Natural killer cell (primary cell): ENCODE measurements around the gene SCN2A. TPM values are rescaled to one million over a fixed set of nuclear protein-coding genes. Genes with fewer than 3 reads are reported as not detected.

Experiments
- ATAC-seq, 3 donors: fragments of 150-1000 bp in 2 of 3; fragments of 200-7000 bp in 1 of 3; cut with Tn5 transposase; 1 replicate in 1 of 3; 2 replicates in 2 of 3; pipeline ENCODE4 v1.10.0; 2021; ENCODE audit warnings: mild to moderate bottlenecking in 2 of 3, moderate library complexity in 2 of 3
- DNase-seq, 2 donors: peaks; one replicate each; pipeline versions ENCODE4 v3.0.0 to v3.0.0-alpha.2; 2013 to 2021; ENCODE audit warnings: mixed read lengths in 1 of 2
- H3K27ac ChIP-seq: one replicate; pipeline ENCODE4 v1.5.1; 2013; ENCODE audit warnings: mild to moderate bottlenecking, low read length
- H3K27me3 ChIP-seq: one replicate; pipeline ENCODE4 v1.6.1; 2013; ENCODE audit warnings: low read length; ENCODE audit not compliant: control insufficient read depth, insufficient read depth
- H3K36me3 ChIP-seq: one replicate; pipeline ENCODE4 v1.6.1; 2013; ENCODE audit warnings: low read length; ENCODE audit not compliant: control insufficient read depth, insufficient read depth
- H3K4me1 ChIP-seq: one replicate; pipeline ENCODE4 v1.6.1; 2013; ENCODE audit warnings: low read length; ENCODE audit not compliant: control insufficient read depth, insufficient read depth
- H3K4me3 ChIP-seq: one replicate; pipeline ENCODE4 v1.5.1; 2013; ENCODE audit warnings: low read length
- H3K9me3 ChIP-seq: one replicate; pipeline ENCODE4 v1.6.1; 2013; ENCODE audit warnings: low read length; ENCODE audit not compliant: control insufficient read depth, insufficient read depth
- H3K27ac Mint-ChIP-seq, 2 donors: one replicate each; pipeline ENCODE4 v1.8.0; 2022; ENCODE audit warnings: mild to moderate bottlenecking in 2 of 2, mixed read lengths in 2 of 2, moderate library complexity in 1 of 2
- H3K27me3 Mint-ChIP-seq, 2 donors: one replicate each; pipeline ENCODE4 v1.8.0; 2022; ENCODE audit warnings: low read depth in 2 of 2, mixed read lengths in 2 of 2
- H3K36me3 Mint-ChIP-seq: one replicate; pipeline ENCODE4 v1.8.0; 2022; ENCODE audit warnings: mixed read lengths
- H3K4me1 Mint-ChIP-seq, 2 donors: one replicate each; pipeline ENCODE4 v1.8.0; 2022; ENCODE audit warnings: mixed read lengths in 2 of 2
- H3K4me3 Mint-ChIP-seq: one replicate; pipeline ENCODE4 v1.8.0; 2022; ENCODE audit warnings: mild to moderate bottlenecking, moderate library complexity, mixed read lengths
- H3K9me3 Mint-ChIP-seq, 2 donors: one replicate each; pipeline ENCODE4 v1.8.0; 2022; ENCODE audit warnings: mixed read lengths in 2 of 2
- WGBS: methylation state at CpG from one replicate; pipeline ENCODE4 v1.1.7; 2013; ENCODE audit warnings: missing lambda C conversion rate; ENCODE audit not compliant: insufficient coverage; 5-methylcytosine and 5-hydroxymethylcytosine counted together
- intact Hi-C: fragments of 100-400 bp; cut with micrococcal nuclease; formaldehyde crosslinking; loops from one replicate; pipeline ENCODE4 v1.14.2; 2022
- total RNA-seq, 4 donors: library from RNA; stranded (reverse); fragments of 120-200 nt in 1 of 4; gene quantifications; one replicate each; pipeline versions ENCODE4 v1.2.3 to v1.2.4, GENCODE V29; 2013 to 2022
- TF ChIP-seq, protein P1 (sequence below): fragments of 200-600 bp; IDR thresholded peaks from one replicate; pipeline ENCODE4 v1.8.0; 2022; ENCODE audit warnings: antibody characterized with exemption

SCN2A gene
- total RNA-seq, 3 donors from 2014 or later (not counting 1 experiment from before 2014, with no cell fraction given): 0.10 TPM; not detected in 2

DNA sequence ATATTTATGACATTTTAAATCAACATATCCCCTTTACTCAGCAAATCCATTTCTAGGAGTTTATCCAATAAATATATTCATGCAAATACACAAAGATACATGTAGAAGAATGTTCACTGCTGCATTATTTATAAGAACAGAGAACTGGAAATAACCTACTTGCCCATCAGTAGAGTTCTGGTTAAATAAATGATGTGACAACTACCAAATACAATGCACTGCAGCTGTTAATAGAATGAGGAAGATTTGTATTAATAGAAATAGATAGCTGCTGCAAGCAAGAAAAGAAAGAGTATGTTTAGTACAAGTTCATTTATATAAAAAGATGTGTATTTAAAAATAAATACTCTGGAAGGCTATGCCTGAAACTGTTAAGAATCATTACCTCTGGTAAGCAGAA, 181.0 kb downstream of the SCN2A start:
- DNase-seq (no peak), ATAC-seq (no peak)
- Histone ChIP-seq H3K4me3 (no peak overlapping the region), H3K36me3 (no peaks in the 10 kb centered on the region), H3K27ac (no peak overlapping the region), H3K27me3 (no peaks in the 10 kb centered on the region), H3K4me1 (no peaks in the 10 kb centered on the region), H3K9me3 (peaks cover 9% of the 10 kb centered on the region)
- intact Hi-C loops: no loop called here
- Mint-ChIP-seq H3K27me3 (peaks cover 0 to 1% of the 10 kb centered on the region in 2 donors), H3K9me3 (peaks cover 5 to 8% of the 10 kb centered on the region in 2 donors), H3K27ac (no peak overlapping the region), H3K4me3 (no peak overlapping the region), H3K36me3 (peaks cover 13% of the 10 kb centered on the region), H3K4me1 (no peaks in the 10 kb centered on the region)
- TF ChIP-seq, protein P1, sequence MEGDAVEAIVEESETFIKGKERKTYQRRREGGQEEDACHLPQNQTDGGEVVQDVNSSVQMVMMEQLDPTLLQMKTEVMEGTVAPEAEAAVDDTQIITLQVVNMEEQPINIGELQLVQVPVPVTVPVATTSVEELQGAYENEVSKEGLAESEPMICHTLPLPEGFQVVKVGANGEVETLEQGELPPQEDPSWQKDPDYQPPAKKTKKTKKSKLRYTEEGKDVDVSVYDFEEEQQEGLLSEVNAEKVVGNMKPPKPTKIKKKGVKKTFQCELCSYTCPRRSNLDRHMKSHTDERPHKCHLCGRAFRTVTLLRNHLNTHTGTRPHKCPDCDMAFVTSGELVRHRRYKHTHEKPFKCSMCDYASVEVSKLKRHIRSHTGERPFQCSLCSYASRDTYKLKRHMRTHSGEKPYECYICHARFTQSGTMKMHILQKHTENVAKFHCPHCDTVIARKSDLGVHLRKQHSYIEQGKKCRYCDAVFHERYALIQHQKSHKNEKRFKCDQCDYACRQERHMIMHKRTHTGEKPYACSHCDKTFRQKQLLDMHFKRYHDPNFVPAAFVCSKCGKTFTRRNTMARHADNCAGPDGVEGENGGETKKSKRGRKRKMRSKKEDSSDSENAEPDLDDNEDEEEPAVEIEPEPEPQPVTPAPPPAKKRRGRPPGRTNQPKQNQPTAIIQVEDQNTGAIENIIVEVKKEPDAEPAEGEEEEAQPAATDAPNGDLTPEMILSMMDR: no peak

GRCh38 chr2:165423081-165423480, 183.9 kb downstream of the SCN2A start:
- no peaks in the 10 kb centered on the region for H3K4me1 ChIP-seq
- no peak overlapping the region for H3K4me3 Mint-ChIP-seq
- H3K27ac Mint-ChIP-seq: no peak overlapping the region
- H3K36me3 Mint-ChIP-seq: no peaks in the 10 kb centered on the region
- H3K9me3 Mint-ChIP-seq: peaks cover 0 to 5% of the 10 kb centered on the region in 2 donors
- H3K4me3 ChIP-seq: no peak overlapping the region
- H3K27me3 ChIP-seq: no peaks in the 10 kb centered on the region
- H3K9me3 ChIP-seq: peaks cover 9% of the 10 kb centered on the region
- intact Hi-C loops: no loop called here
- H3K27ac ChIP-seq: no peak overlapping the region
- no peaks in the 10 kb centered on the region for H3K27me3 Mint-ChIP-seq
- no peak for DNase-seq
- H3K4me1 Mint-ChIP-seq: no peaks in the 10 kb centered on the region
- ATAC-seq: no peak
- WGBS: 95% methylated on average over 3 of the region's 3 CpGs
- H3K36me3 ChIP-seq: no peaks in the 10 kb centered on the region
- TF ChIP-seq, protein P1: no peak

- H3K4me3 Mint-ChIP-seq: no peak overlapping the region
- intact Hi-C loops: no loop called here
- H3K27me3 Mint-ChIP-seq: no peaks in the 10 kb centered on the region
- H3K36me3 Mint-ChIP-seq: no peaks in the 10 kb centered on the region
- peaks cover 0 to 5% of the 10 kb centered on the region in 2 donors for H3K9me3 Mint-ChIP-seq
- no peak overlapping the region for H3K27ac ChIP-seq
- no peaks in the 10 kb centered on the region for H3K27me3 ChIP-seq
- peaks cover 9% of the 10 kb centered on the region for H3K9me3 ChIP-seq
- no peak for DNase-seq
- H3K4me1 Mint-ChIP-seq: no peaks in the 10 kb centered on the region
- H3K4me3 ChIP-seq: no peak overlapping the region
- H3K4me1 ChIP-seq: no peaks in the 10 kb centered on the region
- 90% methylated on average over 2 of the region's 2 CpGs for WGBS
- no peak for ATAC-seq
- H3K36me3 ChIP-seq: no peaks in the 10 kb centered on the region
- TF ChIP-seq, protein P1: no peak
- no peak overlapping the region for H3K27ac Mint-ChIP-seq
Observed at GRCh38 chr2:165425556-165425955, 186.3 kb downstream of the SCN2A start.

DNA sequence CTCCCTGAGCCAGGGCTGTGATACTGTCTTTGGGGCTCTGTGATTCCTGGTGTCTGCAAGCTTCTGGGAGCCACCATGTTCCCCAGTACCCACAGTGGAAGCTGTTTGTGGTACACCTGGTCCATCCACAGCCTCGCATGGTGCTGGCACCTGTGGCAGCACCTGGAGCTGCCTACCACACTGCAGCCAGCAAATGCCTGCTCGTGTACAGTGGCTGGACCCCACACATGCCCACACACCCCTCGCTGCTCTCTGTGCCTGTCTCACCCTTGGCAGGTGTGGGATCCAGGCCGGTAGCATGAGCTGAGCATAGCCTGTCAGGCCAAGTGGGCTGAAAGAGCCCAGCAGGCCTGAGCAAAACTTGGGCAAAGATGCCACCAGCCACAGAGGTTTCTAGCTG, 188.5 kb downstream of the SCN2A start:
- Histone ChIP-seq H3K9me3 (peaks cover 7% of the 10 kb centered on the region), H3K4me1 (no peaks in the 10 kb centered on the region), H3K27me3 (no peaks in the 10 kb centered on the region), H3K4me3 (no peak overlapping the region), H3K36me3 (no peaks in the 10 kb centered on the region), H3K27ac (no peak overlapping the region)
- intact Hi-C loops: no loop called here
- Mint-ChIP-seq H3K27me3 (no peaks in the 10 kb centered on the region), H3K36me3 (no peaks in the 10 kb centered on the region), H3K4me3 (no peak overlapping the region), H3K27ac (no peak overlapping the region), H3K4me1 (no peaks in the 10 kb centered on the region), H3K9me3 (peaks cover 0 to 3% of the 10 kb centered on the region in 2 donors)
- DNase-seq (no peak), ATAC-seq (no peak)
- TF ChIP-seq, protein P1: no peak
- 85% methylated on average over 4 of the region's 4 CpGs for WGBS
